IPS-20b (cell line): ENCODE measurements around the gene LSS.
"Not testable (repeated sequence)": the region's sequence is repeated elsewhere in the genome, so short reads cannot be mapped to it uniquely, and the experiment has no call there.

ENCODE experiments used
- H3K27ac ChIP-seq: one replicate; pipeline ENCODE4 v1.5.1; 2013; ENCODE audit warnings: low read length
- H3K27me3 ChIP-seq: 2 replicates; pipeline ENCODE4 v1.6.1; 2013; ENCODE audit warnings: mild to moderate bottlenecking, low read length, inconsistent platforms; ENCODE audit not compliant: insufficient read depth
- H3K36me3 ChIP-seq: 2 replicates; pipeline ENCODE4 v1.6.1; 2013; ENCODE audit warnings: low read depth, mild to moderate bottlenecking, inconsistent platforms, low read length, moderate library complexity; ENCODE audit not compliant: insufficient read depth
- H3K4me1 ChIP-seq: 2 replicates; pipeline ENCODE4 v1.6.1; 2013; ENCODE audit warnings: mild to moderate bottlenecking, control low read depth, inconsistent platforms, low read length, moderate library complexity; ENCODE audit not compliant: insufficient read depth
- H3K4me3 ChIP-seq: 2 replicates; pipeline ENCODE4 v1.5.1; 2013; ENCODE audit warnings: mild to moderate bottlenecking, low read length, inconsistent platforms
- H3K9ac ChIP-seq: 2 replicates; pipeline ENCODE4 v1.6.1; 2013; ENCODE audit warnings: low read depth, mild to moderate bottlenecking, inconsistent platforms, low read length, moderate library complexity
- H3K9me3 ChIP-seq: 2 replicates; pipeline ENCODE4 v1.6.1; 2013; ENCODE audit warnings: mild to moderate bottlenecking, low read depth, low read length, inconsistent platforms; ENCODE audit not compliant: insufficient read depth

LSS gene

DNA sequence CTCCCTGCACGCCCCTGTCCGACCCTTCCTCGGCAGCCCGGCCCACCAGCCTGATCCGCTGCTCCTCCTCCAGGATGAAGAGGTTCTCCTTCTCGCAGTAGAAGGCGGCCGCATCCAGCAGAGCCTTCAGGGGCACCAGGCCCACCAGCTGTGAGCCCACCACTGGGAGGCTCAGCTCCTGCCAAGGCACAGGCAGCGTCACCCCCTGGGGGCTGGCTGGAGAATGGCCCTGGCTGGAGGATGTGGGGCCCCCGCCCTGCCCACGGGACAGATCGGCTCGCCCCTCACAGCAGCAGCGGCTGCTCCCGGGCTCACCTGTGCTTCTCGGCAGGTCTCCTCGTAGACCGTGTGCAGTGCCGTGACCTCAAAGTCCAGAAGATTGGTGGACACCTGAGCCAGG is 78.5 kb downstream of the LSS start:
- Histone ChIP-seq H3K9ac (no peak overlapping the region), H3K4me3 (no peak overlapping the region), H3K9me3 (no peaks in the 10 kb centered on the region), H3K27me3 (no peaks in the 10 kb centered on the region), H3K4me1 (peaks cover 5% of the 10 kb centered on the region; the same call in 1 of the 2 replicates), H3K36me3 (no peaks in the 10 kb centered on the region), H3K27ac (no peak overlapping the region)

GRCh38 chr21:46149205-46149901 is 79.2 kb downstream of the LSS start:
- Histone ChIP-seq H3K4me1 (peaks cover 5% of the 10 kb centered on the region; the same call in 1 of the 2 replicates), H3K27me3 (no peaks in the 10 kb centered on the region), H3K36me3 (no peaks in the 10 kb centered on the region), H3K9me3 (no peaks in the 10 kb centered on the region), H3K27ac (no peak overlapping the region), H3K4me3 (no peak overlapping the region), H3K9ac (no peak overlapping the region)

DNA sequence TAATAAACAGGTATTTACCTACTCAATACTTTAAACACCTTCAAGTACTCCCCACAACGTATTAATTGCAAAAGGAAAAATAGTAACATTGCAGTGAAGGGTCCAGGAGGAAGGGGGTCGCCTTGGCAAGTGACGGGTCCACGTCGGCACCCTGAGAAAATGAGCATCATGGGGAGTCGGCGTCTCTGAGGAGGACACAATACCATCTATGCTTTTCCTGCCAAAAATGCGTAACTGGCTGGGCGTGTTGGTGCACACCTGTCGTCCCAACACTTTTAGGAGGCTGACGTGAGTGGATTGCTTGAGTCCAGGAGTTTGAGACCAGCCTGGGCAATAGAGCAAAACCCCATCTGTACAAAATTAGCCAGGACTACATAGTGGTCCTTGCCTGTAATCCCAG is 80.5 kb downstream of the LSS start:
- Histone ChIP-seq H3K9me3 (no peaks in the 10 kb centered on the region), H3K4me3 (no peak overlapping the region), H3K4me1 (peaks cover 5% of the 10 kb centered on the region; the same call in 1 of the 2 replicates), H3K27me3 (no peaks in the 10 kb centered on the region), H3K9ac (no peak overlapping the region), H3K27ac (no peak overlapping the region), H3K36me3 (no peaks in the 10 kb centered on the region)

DNA sequence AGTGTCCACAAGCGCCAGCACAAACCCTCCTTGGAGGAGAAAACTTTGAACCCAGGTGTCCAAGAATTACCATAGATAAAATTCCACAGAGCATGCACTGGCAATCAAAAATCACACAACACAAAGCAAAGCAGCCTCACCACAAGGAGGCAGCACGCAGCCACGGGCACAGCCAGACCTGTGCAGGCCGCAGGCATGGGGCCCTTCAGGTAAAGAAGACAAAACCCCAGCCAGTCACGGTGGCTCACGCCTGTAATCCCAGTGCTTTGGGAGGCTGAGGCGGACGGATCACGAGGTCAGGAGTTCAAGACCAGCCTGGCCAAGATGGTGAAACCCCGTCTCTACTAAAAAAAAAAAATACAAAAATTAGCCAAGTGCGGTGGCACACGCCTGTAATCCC is 81.1 kb downstream of the LSS start:
- H3K27ac ChIP-seq, H3K27me3 ChIP-seq, H3K9ac ChIP-seq, H3K4me1 ChIP-seq, H3K4me3 ChIP-seq, H3K36me3 ChIP-seq, H3K9me3 ChIP-seq: not testable (repeated sequence)

DNA sequence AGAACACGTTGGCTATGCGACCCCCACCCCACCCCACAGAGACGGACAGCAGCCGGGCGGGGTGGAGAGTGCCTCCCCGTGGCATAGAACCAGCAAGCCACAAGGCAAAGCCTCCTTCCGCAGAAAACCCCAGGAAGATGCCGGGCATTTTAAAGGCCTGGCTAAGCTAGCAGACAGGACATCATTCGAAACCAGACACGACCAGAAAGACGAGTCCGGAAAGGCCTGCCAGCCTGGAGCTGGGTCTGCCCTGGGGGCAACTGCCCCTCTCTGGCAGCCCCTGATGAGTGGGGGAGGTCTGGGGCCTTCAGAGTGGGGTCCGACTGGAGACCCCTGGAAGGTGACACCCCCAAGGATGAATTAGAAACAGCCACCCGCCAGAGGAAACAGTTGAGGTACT is 81.7 kb downstream of the LSS start:
- H3K9ac ChIP-seq: no peak overlapping the region
- H3K4me3 ChIP-seq: no peak overlapping the region
- H3K36me3 ChIP-seq: no peaks in the 10 kb centered on the region
- H3K27me3 ChIP-seq: no peaks in the 10 kb centered on the region
- no peak overlapping the region for H3K27ac ChIP-seq
- H3K4me1 ChIP-seq: no peaks in the 10 kb centered on the region; the same call in 1 of the 2 replicates
- no peaks in the 10 kb centered on the region for H3K9me3 ChIP-seq

- H3K36me3 ChIP-seq: no peaks in the 10 kb centered on the region
- no peaks in the 10 kb centered on the region for H3K27me3 ChIP-seq
- no peaks in the 10 kb centered on the region for H3K9me3 ChIP-seq
- H3K27ac ChIP-seq: no peak overlapping the region
- no peaks in the 10 kb centered on the region for H3K4me1 ChIP-seq
- no peak overlapping the region for H3K4me3 ChIP-seq
- no peak overlapping the region for H3K9ac ChIP-seq
These were observed 82.5 kb downstream of the LSS start for GRCh38 chr21:46145840-46146691.

DNA sequence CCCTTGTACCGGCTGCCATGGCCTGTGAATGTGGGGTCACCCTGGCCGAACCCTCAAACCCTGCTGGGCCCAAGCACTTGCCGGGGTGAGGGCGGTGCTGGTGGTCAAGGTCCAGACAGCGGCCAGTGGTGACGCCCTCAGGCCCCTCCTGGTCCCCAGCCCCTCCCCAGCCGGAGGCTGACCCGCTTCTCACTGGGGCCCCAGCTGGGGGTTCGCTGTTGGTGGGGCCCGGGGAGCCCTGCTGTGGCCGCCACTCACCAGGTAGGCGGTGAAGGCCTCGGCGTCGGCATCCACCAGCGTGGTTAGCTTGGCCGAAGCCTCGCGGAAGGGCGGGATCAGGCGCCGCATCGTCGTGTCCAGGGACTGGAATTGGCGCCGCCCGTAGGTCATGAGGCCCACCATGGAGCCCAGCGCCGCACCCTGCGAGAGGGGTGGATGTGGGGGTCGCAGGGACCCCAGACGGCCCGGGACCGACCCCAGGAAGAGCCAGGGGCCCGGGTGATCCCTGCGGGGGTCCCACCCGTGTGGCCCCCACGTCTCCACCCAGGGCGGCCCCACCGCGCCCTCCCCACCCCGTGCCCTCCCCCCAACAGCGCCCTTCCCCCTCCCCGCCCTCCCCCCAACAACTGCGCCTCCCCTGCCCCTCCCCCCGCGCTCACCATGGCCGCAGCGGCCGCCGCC is 83.3 kb downstream of the LSS start:
- H3K27ac ChIP-seq: no peak overlapping the region
- H3K9ac ChIP-seq: no peak overlapping the region

GRCh38 chr21:46144464-46145070 is 84.0 kb downstream of the LSS start:
- Histone ChIP-seq H3K4me1 (no peaks in the 10 kb centered on the region), H3K27ac (no peak overlapping the region), H3K36me3 (no peaks in the 10 kb centered on the region), H3K9ac (no peak overlapping the region), H3K9me3 (no peaks in the 10 kb centered on the region), H3K27me3 (no peaks in the 10 kb centered on the region), H3K4me3 (no peak overlapping the region)

More for the DNA sequence above, 83.3 kb downstream of the LSS start:
- H3K36me3 ChIP-seq: no peaks in the 10 kb centered on the region
- H3K9me3 ChIP-seq: no peaks in the 10 kb centered on the region
- no peaks in the 10 kb centered on the region for H3K4me1 ChIP-seq
- H3K4me3 ChIP-seq: no peak overlapping the region
- H3K27me3 ChIP-seq: no peaks in the 10 kb centered on the region

DNA sequence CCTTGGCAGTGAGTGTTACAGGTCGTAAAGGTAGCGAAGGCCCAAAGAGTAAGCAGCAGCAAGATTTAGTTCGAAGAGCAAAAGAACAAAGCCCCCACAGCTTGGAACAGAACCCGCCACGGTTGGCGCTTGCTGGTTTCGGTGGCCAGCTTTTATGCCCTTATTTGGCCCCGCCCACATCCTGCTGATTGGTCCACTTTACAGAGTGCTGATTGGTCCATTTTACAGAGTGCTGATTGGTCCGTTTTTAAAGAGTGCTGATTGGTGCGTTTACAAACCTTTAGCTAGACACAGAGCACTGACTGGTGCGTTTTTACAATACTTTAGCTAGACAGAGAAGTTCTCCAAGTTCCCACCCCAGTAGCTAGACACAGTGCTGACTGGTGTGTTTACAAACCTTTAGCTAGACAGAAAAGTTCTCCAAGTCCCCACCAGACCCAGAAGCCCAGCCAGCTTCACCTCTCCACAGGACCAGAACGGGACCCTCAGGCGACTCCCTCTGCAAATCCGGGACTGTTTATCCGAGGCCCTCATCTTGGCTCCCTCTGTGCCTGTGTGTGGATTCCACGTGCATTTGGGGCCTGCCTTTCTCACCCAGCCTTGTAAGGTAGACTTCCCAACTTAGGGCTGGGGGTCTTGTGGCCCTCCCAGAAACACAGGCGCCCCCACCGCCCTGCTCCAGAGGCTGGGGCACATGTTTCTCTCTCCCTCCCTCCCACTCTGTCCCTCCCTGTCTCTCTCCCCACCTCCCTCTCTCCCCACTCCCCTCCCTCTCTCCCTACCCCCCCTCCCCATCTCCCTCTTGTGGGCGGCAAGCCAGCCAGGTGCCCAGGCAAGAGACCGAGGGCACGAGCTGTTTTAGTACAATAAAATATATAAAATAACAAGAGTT is 85.7 kb downstream of the LSS start:
- Histone ChIP-seq H3K4me3 (no peak overlapping the region), H3K4me1 (no peaks in the 10 kb centered on the region), H3K9me3 (no peaks in the 10 kb centered on the region), H3K9ac (no peak overlapping the region), H3K27ac (no peak overlapping the region), H3K27me3 (no peaks in the 10 kb centered on the region), H3K36me3 (no peaks in the 10 kb centered on the region)

DNA sequence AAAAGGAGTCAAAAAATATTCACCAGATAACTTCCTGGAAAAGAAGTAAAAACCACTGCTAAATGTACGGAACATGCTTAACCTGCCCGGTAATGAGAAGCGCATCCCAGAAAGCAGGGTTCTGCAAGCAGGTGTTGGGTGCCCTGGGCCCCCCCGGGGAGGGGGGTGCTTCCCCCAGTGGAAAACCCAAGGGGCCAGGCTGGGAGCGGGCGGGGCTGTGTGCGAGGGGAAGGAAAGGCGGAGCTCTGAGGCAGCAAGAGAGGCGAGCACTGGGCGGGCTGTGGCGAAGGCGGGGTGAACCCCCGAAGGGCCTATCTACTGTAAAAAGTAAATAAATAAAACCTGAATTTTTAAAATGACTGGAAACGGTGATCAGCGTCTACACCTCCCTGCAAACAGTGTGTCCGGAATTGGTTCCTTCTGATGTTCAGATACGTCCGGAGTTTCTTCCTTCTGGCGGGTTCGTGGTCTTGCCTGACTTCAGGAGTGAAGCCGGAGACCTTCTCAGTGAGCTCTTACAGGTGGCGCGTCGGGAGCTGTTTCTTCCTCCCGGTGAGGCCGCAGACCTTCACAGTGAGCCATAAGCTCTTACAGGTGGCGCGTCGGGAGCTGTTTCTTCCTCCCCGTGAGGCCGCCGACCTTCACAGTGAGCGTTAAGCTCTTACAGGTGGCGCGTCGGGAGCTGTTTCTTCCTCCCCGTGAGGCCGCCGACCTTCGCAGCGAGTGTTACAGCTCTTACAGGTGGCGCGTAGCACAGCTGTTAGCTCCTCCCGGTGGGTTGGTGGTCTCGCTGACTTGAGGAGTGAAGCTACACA is 86.6 kb downstream of the LSS start:
- Histone ChIP-seq H3K27ac (no peak overlapping the region), H3K36me3 (no peaks in the 10 kb centered on the region), H3K4me3 (no peak overlapping the region), H3K9me3 (no peaks in the 10 kb centered on the region), H3K9ac (no peak overlapping the region), H3K27me3 (no peaks in the 10 kb centered on the region), H3K4me1 (no peaks in the 10 kb centered on the region)
